Activated CD8-positive, alpha-beta memory T cell treated with anti-CD3 and anti-CD28 coated beads, Interleukin-2, amount 10 ng/mL, durations not matched to agents 7 days and 5 days (primary cell): Measurements from ENCODE around the gene STRIP2. TPM values are rescaled to one million over a fixed set of nuclear protein-coding genes. Genes with fewer than 3 reads are reported as not detected.
"Not testable (repeated sequence)": the region's sequence is repeated elsewhere in the genome, so short reads cannot be mapped to it uniquely, and the experiment has no call there.

Experiments
- ATAC-seq: fragments of 150-1000 bp; cut with Tn5 transposase; one replicate; pipeline ENCODE4 v1.10.0; 2021; ENCODE audit warnings: moderate library complexity
- CTCF ChIA-PET: fragments of 350-600 bp; sonication (Branson Sonifier 250); formaldehyde crosslinking; loops from one replicate; lab custom pipeline; 2021; ENCODE audit warnings: antibody characterized with exemption; lab: Charles Lee
- DNase-seq: peaks from one replicate; pipeline ENCODE4 v3.0.0-alpha.2; 2020
- H3K27ac Mint-ChIP-seq: one replicate; pipeline ENCODE4 v1.8.0; 2021; ENCODE audit warnings: mild to moderate bottlenecking, mixed read lengths
- H3K27me3 Mint-ChIP-seq: one replicate; pipeline ENCODE4 v1.8.0; 2021; ENCODE audit warnings: mixed read lengths
- H3K36me3 Mint-ChIP-seq: one replicate; pipeline ENCODE4 v1.8.0; 2021; ENCODE audit warnings: mild to moderate bottlenecking, mixed read lengths
- H3K4me1 Mint-ChIP-seq: one replicate; pipeline ENCODE4 v1.8.0; 2021; ENCODE audit warnings: mixed read lengths
- H3K4me3 Mint-ChIP-seq: one replicate; pipeline ENCODE4 v1.8.0; 2021; ENCODE audit warnings: mild to moderate bottlenecking, moderate library complexity, mixed read lengths
- H3K9me3 Mint-ChIP-seq: one replicate; pipeline ENCODE4 v1.8.0; 2022; ENCODE audit warnings: low read depth, mixed read lengths
- total RNA-seq, 2 experiments: library from RNA; stranded (reverse); gene quantifications; one replicate each; pipeline ENCODE4 v1.2.3, GENCODE V29; 2021

STRIP2 gene
- total RNA-seq, 2 experiments from 2014 or later: 15.6 to 19.0 TPM

- Mint-ChIP-seq H3K27ac (no peak overlapping the region), H3K36me3 (no peaks in the 10 kb centered on the region), H3K27me3 (peaks cover 2% of the 10 kb centered on the region), H3K9me3 (no peaks in the 10 kb centered on the region), H3K4me1 (no peaks in the 10 kb centered on the region), H3K4me3 (no peak overlapping the region)
- no peak for ATAC-seq
- no peak for DNase-seq
- CTCF ChIA-PET: no interaction called here
Measured at GRCh38 chr7:129515381-129515780, 81.1 kb downstream of the STRIP2 start.

GRCh38 chr7:129517931-129518330 is 83.7 kb downstream of the STRIP2 start:
- Mint-ChIP-seq H3K27me3 (peaks cover 17% of the 10 kb centered on the region), H3K4me1 (no peaks in the 10 kb centered on the region), H3K4me3 (no peak overlapping the region), H3K36me3 (no peaks in the 10 kb centered on the region), H3K9me3 (no peaks in the 10 kb centered on the region), H3K27ac (no peak overlapping the region)
- DNase-seq (no peak), ATAC-seq (no peak)
- CTCF ChIA-PET: no interaction called here

GRCh38 chr7:129519464-129519863 is 85.2 kb downstream of the STRIP2 start:
- no peaks in the 10 kb centered on the region for H3K4me1 Mint-ChIP-seq
- no peak for ATAC-seq
- peaks cover 25% of the 10 kb centered on the region for H3K27me3 Mint-ChIP-seq
- CTCF ChIA-PET: no interaction called here
- no peaks in the 10 kb centered on the region for H3K9me3 Mint-ChIP-seq
- no peak overlapping the region for H3K4me3 Mint-ChIP-seq
- DNase-seq: no peak
- no peak overlapping the region for H3K27ac Mint-ChIP-seq
- H3K36me3 Mint-ChIP-seq: no peaks in the 10 kb centered on the region

GRCh38 chr7:129522088-129522970 is 88.1 kb downstream of the STRIP2 start:
- Mint-ChIP-seq H3K36me3 (no peaks in the 10 kb centered on the region), H3K27me3 (peaks cover 28% of the 10 kb centered on the region), H3K4me1 (peaks cover 3% of the 10 kb centered on the region), H3K9me3 (no peaks in the 10 kb centered on the region), H3K4me3 (no peak overlapping the region), H3K27ac (no peak overlapping the region)
- ATAC-seq: no peak
- no peak for DNase-seq
- CTCF ChIA-PET: interaction anchor here (0.6 to 1.0 kb wide), 2 partner anchors 13 to 155 kb away, joined by 3 to 5 read pairs; no protein-coding TSS in a partner anchor

- ATAC-seq: no peak
- Mint-ChIP-seq H3K4me3 (no peak overlapping the region), H3K27me3 (peaks cover 28% of the 10 kb centered on the region), H3K9me3 (no peaks in the 10 kb centered on the region), H3K36me3 (no peaks in the 10 kb centered on the region), H3K27ac (no peak overlapping the region), H3K4me1 (peaks cover 3% of the 10 kb centered on the region)
- DNase-seq: no peak
- CTCF ChIA-PET: interaction anchor here (0.6 kb wide), 1 partner anchor 12 kb away, joined by 5 read pairs; no protein-coding TSS in a partner anchor
Measured at GRCh38 chr7:129522971-129523340, 88.7 kb downstream of the STRIP2 start.

GRCh38 chr7:129523924-129524323 is 89.7 kb downstream of the STRIP2 start:
- no peak overlapping the region for H3K27ac Mint-ChIP-seq
- CTCF ChIA-PET: no interaction called here
- peaks cover 5% of the 10 kb centered on the region for H3K4me1 Mint-ChIP-seq
- ATAC-seq (no peak), DNase-seq (no peak)
- no peak overlapping the region for H3K4me3 Mint-ChIP-seq
- peaks cover 26% of the 10 kb centered on the region for H3K27me3 Mint-ChIP-seq
- no peaks in the 10 kb centered on the region for H3K9me3 Mint-ChIP-seq
- no peaks in the 10 kb centered on the region for H3K36me3 Mint-ChIP-seq

- CTCF ChIA-PET, ATAC-seq, DNase-seq, H3K27ac Mint-ChIP-seq, H3K4me1 Mint-ChIP-seq, H3K9me3 Mint-ChIP-seq, H3K36me3 Mint-ChIP-seq, H3K4me3 Mint-ChIP-seq: not testable (repeated sequence)
- H3K27me3 Mint-ChIP-seq: peaks cover 26% of the 10 kb centered on the region
Measured at GRCh38 chr7:129524405-129524804, 90.2 kb downstream of the STRIP2 start.

- Mint-ChIP-seq H3K27me3 (peaks cover 26% of the 10 kb centered on the region), H3K27ac (no peak overlapping the region), H3K36me3 (no peaks in the 10 kb centered on the region), H3K4me1 (peaks cover 5% of the 10 kb centered on the region), H3K4me3 (no peak overlapping the region), H3K9me3 (no peaks in the 10 kb centered on the region)
- ATAC-seq (no peak), DNase-seq (no peak)
- CTCF ChIA-PET: no interaction called here
Measured at GRCh38 chr7:129525225-129525862, 91.1 kb downstream of the STRIP2 start.

- ATAC-seq (no peak), DNase-seq (no peak)
- Mint-ChIP-seq H3K4me3 (no peak overlapping the region), H3K9me3 (no peaks in the 10 kb centered on the region), H3K4me1 (peaks cover 16% of the 10 kb centered on the region), H3K27ac (no peak overlapping the region), H3K36me3 (no peaks in the 10 kb centered on the region), H3K27me3 (peaks cover 4% of the 10 kb centered on the region)
- CTCF ChIA-PET: interaction anchor here (1.0 kb wide), 1 partner anchor 26 kb away, joined by 3 read pairs; no protein-coding TSS in a partner anchor
Measured at GRCh38 chr7:129529643-129530042, 95.4 kb downstream of the STRIP2 start.

GRCh38 chr7:129530795-129531391 is 96.7 kb downstream of the STRIP2 start:
- DNase-seq (peak; percentile 58), ATAC-seq (peak; percentile 94)
- Mint-ChIP-seq H3K27me3 (no peaks in the 10 kb centered on the region), H3K36me3 (no peaks in the 10 kb centered on the region), H3K4me3 (no peak overlapping the region), H3K27ac (peak overlapping the region; percentile 55), H3K9me3 (no peaks in the 10 kb centered on the region), H3K4me1 (peaks cover 17% of the 10 kb centered on the region)
- CTCF ChIA-PET: no interaction called here

- Mint-ChIP-seq H3K36me3 (no peaks in the 10 kb centered on the region), H3K27ac (no peak overlapping the region), H3K9me3 (no peaks in the 10 kb centered on the region), H3K4me3 (no peak overlapping the region), H3K27me3 (no peaks in the 10 kb centered on the region), H3K4me1 (peaks cover 25% of the 10 kb centered on the region)
- CTCF ChIA-PET: no interaction called here
- no peak for ATAC-seq
- DNase-seq: no peak
Measured at GRCh38 chr7:129531721-129532120, 97.5 kb downstream of the STRIP2 start.

GRCh38 chr7:129532375-129532774 is 98.1 kb downstream of the STRIP2 start:
- Mint-ChIP-seq H3K4me1 (peaks cover 25% of the 10 kb centered on the region), H3K27ac (no peak overlapping the region), H3K27me3 (no peaks in the 10 kb centered on the region), H3K4me3 (no peak overlapping the region), H3K9me3 (no peaks in the 10 kb centered on the region), H3K36me3 (no peaks in the 10 kb centered on the region)
- CTCF ChIA-PET: no interaction called here
- no peak for ATAC-seq
- DNase-seq: no peak

- H3K27me3 Mint-ChIP-seq, H3K9me3 Mint-ChIP-seq, H3K36me3 Mint-ChIP-seq, ATAC-seq, H3K4me3 Mint-ChIP-seq, DNase-seq, H3K27ac Mint-ChIP-seq: not testable (repeated sequence)
- H3K4me1 Mint-ChIP-seq: peaks cover 23% of the 10 kb centered on the region
- CTCF ChIA-PET: interaction anchor here (0.7 kb wide), 1 partner anchor 12 kb away, joined by 5 read pairs; no protein-coding TSS in a partner anchor
Measured at GRCh38 chr7:129534558-129535274, 100.5 kb downstream of the STRIP2 start.
